H1 (cell line): ENCODE results near the gene SCO2. TPM values are rescaled to one million over a fixed set of nuclear protein-coding genes. Genes with fewer than 3 reads are reported as not detected.

Source experiments
- CTCF ChIA-PET: fragments of 300-600 bp; sonication (Branson Sonifier 250); formaldehyde crosslinking; loops from one replicate; lab custom pipeline; 2021; ENCODE audit not compliant: partially characterized antibody; lab: Charles Lee
- POLR2A ChIA-PET: fragments of 300-600 bp; sonication (Branson Sonifier 250); formaldehyde crosslinking; loops from one replicate; lab custom pipeline; 2021; ENCODE audit warnings: inconsistent platforms; ENCODE audit not compliant: partially characterized antibody; lab: Charles Lee
- DNase-seq, 2 experiments: peaks; one replicate each; pipeline versions ENCODE4 v3.0.0 to v3.0.0-alpha.2; 2010 to 2022; ENCODE audit warnings: low spot score in 2 of 2, low read depth in 1 of 2, mixed read lengths in 1 of 2
- FAIRE-seq: peaks from 2 replicates; lab custom pipeline; 2011; peaks lifted over from hg19 to GRCh38; lab: Jason Lieb, UNC
- H2AFZ ChIP-seq: 2 replicates; pipeline ENCODE4 v1.8.1; 2012; ENCODE audit warnings: low read length, inconsistent platforms
- H2AK5ac ChIP-seq: 2 replicates; pipeline ENCODE4 v1.6.1; 2013; ENCODE audit warnings: low read depth, low read length
- H2BK120ac ChIP-seq: replicated peaks from 2 replicates; pipeline ENCODE3; 2013; ENCODE audit warnings: low read depth, low read length, inconsistent platforms
- H2BK12ac ChIP-seq: 2 replicates; pipeline ENCODE4 v1.6.1; 2013; ENCODE audit warnings: low read depth, low read length
- H2BK15ac ChIP-seq: 2 replicates; pipeline ENCODE4 v1.6.1; 2013; ENCODE audit warnings: low read length
- H2BK20ac ChIP-seq: 2 replicates; pipeline ENCODE4 v1.6.1; 2013; ENCODE audit warnings: low read length
- H2BK5ac ChIP-seq: 2 replicates; pipeline ENCODE4 v1.6.1; 2013; ENCODE audit warnings: low read depth, low read length
- H3K14ac ChIP-seq: 2 replicates; pipeline ENCODE4 v1.6.1; 2013; ENCODE audit warnings: inconsistent platforms; ENCODE audit not compliant: insufficient read length
- H3K18ac ChIP-seq: 2 replicates; pipeline ENCODE4 v1.6.1; 2013; ENCODE audit warnings: low read length; ENCODE audit errors: extremely low read depth
- H3K23ac ChIP-seq: 2 replicates; pipeline ENCODE4 v1.6.1; 2013; ENCODE audit warnings: inconsistent platforms; ENCODE audit not compliant: insufficient read length
- H3K23me2 ChIP-seq: 2 replicates; pipeline ENCODE4 v1.6.1; 2013; ENCODE audit warnings: low read depth, low read length
- H3K27ac ChIP-seq: 2 replicates; pipeline ENCODE4 v1.6.1; 2011; ENCODE audit warnings: low read depth, low read length, inconsistent platforms
- H3K27me3 ChIP-seq, 4 experiments: replicated peaks in 1 of 4; 1 replicate in 1 of 4; 2 replicates in 3 of 4; pipeline versions ENCODE4 v1.6.1 to v1.8.1; 2011 to 2013; ENCODE audit warnings: low read length in 3 of 4, mild to moderate bottlenecking in 3 of 4, inconsistent platforms in 2 of 4, mixed read lengths in 2 of 4, moderate library complexity in 1 of 4; ENCODE audit not compliant: control insufficient read depth in 3 of 4, insufficient read depth in 3 of 4; ENCODE audit errors: extremely low read depth in 1 of 4
- H3K36me3 ChIP-seq, 4 experiments: 2 replicates each; pipeline versions ENCODE4 v1.6.1 to v1.8.1; 2011 to 2013; ENCODE audit warnings: mild to moderate bottlenecking in 4 of 4, low read length in 3 of 4, moderate library complexity in 2 of 4, control low read depth in 1 of 4, inconsistent platforms in 1 of 4; ENCODE audit not compliant: insufficient read depth in 4 of 4, control insufficient read depth in 2 of 4
- H3K4ac ChIP-seq: replicated peaks from 2 replicates; pipeline ENCODE3; 2013; ENCODE audit warnings: low read length, low read depth, mixed read lengths, inconsistent platforms; ENCODE audit not compliant: insufficient read length
- H3K4me1 ChIP-seq, 4 experiments: replicated peaks in 1 of 4; 1 replicate in 1 of 4; 2 replicates in 3 of 4; pipeline versions ENCODE4 v1.6.1 to v1.8.1; 2011 to 2013; ENCODE audit warnings: low read length in 3 of 4, inconsistent platforms in 2 of 4, mixed read lengths in 1 of 4; ENCODE audit not compliant: insufficient read depth in 4 of 4, control insufficient read depth in 3 of 4
- H3K4me2 ChIP-seq, 2 experiments: 2 replicates each; pipeline versions ENCODE4 v1.6.1 to v1.8.1; 2011 to 2013; ENCODE audit warnings: low read depth in 2 of 2, low read length in 2 of 2, control low read depth in 1 of 2, inconsistent platforms in 1 of 2, mild to moderate bottlenecking in 1 of 2; ENCODE audit not compliant: insufficient read depth in 1 of 2
- H3K4me3 ChIP-seq, 4 experiments: fragments of 200-600, 300-600 bp in 1 of 4; sonication (generic), shearing (Covaris generic), sonication (Bioruptor Twin) in 1 of 4; 2 replicates each; pipeline versions ENCODE4 v1.5.1 to v1.8.1; 2011 to 2016; ENCODE audit warnings: low read length in 4 of 4, low read depth in 3 of 4, control low read depth in 2 of 4, inconsistent platforms in 2 of 4, mild to moderate bottlenecking in 2 of 4, mixed read lengths in 1 of 4, moderate library complexity in 1 of 4; ENCODE audit not compliant: insufficient read depth in 2 of 4; ENCODE audit errors: extremely low read depth in 1 of 4
- H3K56ac ChIP-seq: replicated peaks from 2 replicates; pipeline ENCODE3; 2013; ENCODE audit warnings: low read depth, mild to moderate bottlenecking, mixed read lengths, low read length, inconsistent platforms; ENCODE audit not compliant: insufficient read length
- H3K79me1 ChIP-seq: 2 replicates; pipeline ENCODE4 v1.6.1; 2013; ENCODE audit warnings: low read depth, low read length, control low read depth
- H3K79me2 ChIP-seq, 2 experiments: 2 replicates each; pipeline versions ENCODE4 v1.6.1 to v1.8.1; 2012 to 2013; ENCODE audit warnings: low read length in 2 of 2, mild to moderate bottlenecking in 2 of 2, inconsistent platforms in 1 of 2; ENCODE audit not compliant: insufficient read depth in 2 of 2, control insufficient read depth in 1 of 2
- H3K9ac ChIP-seq, 4 experiments: replicated peaks in 1 of 4; 1 replicate in 1 of 4; 2 replicates in 3 of 4; pipeline versions ENCODE4 v1.6.1 to v1.8.1; 2011 to 2013; ENCODE audit warnings: low read depth in 3 of 4, low read length in 3 of 4, control low read depth in 2 of 4, mild to moderate bottlenecking in 2 of 4, moderate library complexity in 2 of 4, inconsistent platforms in 1 of 4; ENCODE audit errors: extremely low read depth in 1 of 4
- H3K9me3 ChIP-seq, 2 experiments: 2 replicates each; pipeline versions ENCODE4 v1.6.1 to v1.8.1; 2012 to 2013; ENCODE audit warnings: mild to moderate bottlenecking in 2 of 2, moderate library complexity in 2 of 2, control low read depth in 1 of 2, inconsistent platforms in 1 of 2, low read depth in 1 of 2, low read length in 1 of 2, mixed read lengths in 1 of 2; ENCODE audit not compliant: insufficient read depth in 2 of 2
- H4K20me1 ChIP-seq, 2 experiments: replicated peaks in 1 of 2; 2 replicates each; pipeline versions ENCODE3 to v1.8.1; 2011 to 2013; ENCODE audit warnings: inconsistent platforms in 2 of 2, low read length in 2 of 2, mild to moderate bottlenecking in 1 of 2; ENCODE audit not compliant: insufficient read depth in 2 of 2, control insufficient read depth in 1 of 2
- H4K5ac ChIP-seq: 2 replicates; pipeline ENCODE4 v1.6.1; 2013; ENCODE audit warnings: low read length, low read depth, mixed read lengths, inconsistent platforms; ENCODE audit not compliant: insufficient read length
- H4K8ac ChIP-seq: 2 replicates; pipeline ENCODE4 v1.8.0; 2013; ENCODE audit warnings: mild to moderate bottlenecking, moderate library complexity, low read length, inconsistent platforms; ENCODE audit not compliant: insufficient read depth; ENCODE audit errors: extremely low read depth
- H4K91ac ChIP-seq: replicated peaks from 2 replicates; pipeline ENCODE3; 2013; ENCODE audit warnings: low read length, mixed read lengths, inconsistent platforms; ENCODE audit not compliant: insufficient read length
- BRCA1 ChIP-seq: IDR thresholded peaks from 2 replicates; pipeline ENCODE4 v1.6.1; 2012; ENCODE audit warnings: low read depth, low read length, improper control_type of control experiment
- CBX5 ChIP-seq: fragments of 300-800, 300-1000 bp; sonication (generic); IDR thresholded peaks from 2 replicates; pipeline ENCODE4 v1.7.1; 2016; ENCODE audit warnings: antibody characterized with exemption, low read length, low read depth
- EZH2 ChIP-seq: fragments of 200-600 bp; sonication (generic); IDR thresholded peaks from 2 replicates; pipeline ENCODE4 v1.7.1; 2012; ENCODE audit warnings: low read depth, mild to moderate bottlenecking, moderate library complexity, low read length, inconsistent platforms; ENCODE audit not compliant: severe bottlenecking
- HDAC2 ChIP-seq, 2 experiments: fragments of 300-600 bp in 1 of 2; sonication (generic) in 1 of 2; IDR thresholded peaks; 2 replicates each; pipeline ENCODE4 v1.6.1; 2011 to 2012; ENCODE audit warnings: low read depth in 2 of 2, low read length in 2 of 2, mild to moderate bottlenecking in 2 of 2, moderate library complexity in 2 of 2, borderline replicate concordance in 1 of 2, inconsistent platforms in 1 of 2
- KDM1A ChIP-seq: fragments of 200-600, 300-600 bp; sonication (generic); IDR thresholded peaks from 2 replicates; pipeline ENCODE4 v1.7.1; 2016; ENCODE audit warnings: mild to moderate bottlenecking, low read length, borderline replicate concordance
- NRF1 ChIP-seq: IDR thresholded peaks from 2 replicates; pipeline ENCODE4 v1.6.1; 2011; ENCODE audit warnings: mild to moderate bottlenecking, low read depth, low read length, improper control_type of control experiment
- SIX5 ChIP-seq: IDR thresholded peaks from 2 replicates; pipeline ENCODE4 v1.6.1; 2011; ENCODE audit warnings: mild to moderate bottlenecking, low read depth, low read length
- TAF7 ChIP-seq: optimal IDR thresholded peaks from 2 replicates; pipeline ENCODE3; 2011; ENCODE audit warnings: low read depth, mild to moderate bottlenecking, inconsistent platforms, low read length, moderate library complexity, borderline replicate concordance
- YY1 ChIP-seq: IDR thresholded peaks from 2 replicates; pipeline ENCODE4 v1.6.1; 2011; ENCODE audit warnings: low read depth, mild to moderate bottlenecking, low read length
- WGBS, 2 experiments: shearing (Covaris generic) in 1 of 2; methylation state at CpG; one replicate each; pipeline versions ENCODE4 v1.1.6 to v1.1.7; 2013 to 2015; ENCODE audit warnings: low lambda C conversion rate in 2 of 2, mixed read lengths in 2 of 2, inconsistent platforms in 1 of 2, low coverage in 1 of 2, missing lambda C conversion rate in 1 of 2; ENCODE audit not compliant: insufficient replicate concordance in 2 of 2, insufficient coverage in 1 of 2, insufficient read length in 1 of 2; ENCODE audit errors: extremely low coverage in 1 of 2, missing lambda C conversion rate in 1 of 2; 5-methylcytosine and 5-hydroxymethylcytosine counted together
- polyA plus RNA-seq, 7 experiments: library from polyadenylated mRNA; depleted of rRNA in 3 of 7; stranded (reverse) in 5 of 7; unstranded in 2 of 7; fragments of >200 nt in 5 of 7; fragments of 200-250 nt in 2 of 7; gene quantifications; 1 replicate in 5 of 7; 2 replicates in 1 of 7; 4 replicates in 1 of 7; pipeline versions ENCODE4 v1.2.1 to v1.2.3, GENCODE V29; 2011 to 2013; ENCODE audit warnings: missing spikeins in 2 of 7, mixed read lengths in 2 of 7
- total RNA-seq: library from RNA; stranded (reverse); fragmentation: NEBNext Ultra II Directional; extraction: Animal tissue kit (Norgen Biotek cat#: 25700); gene quantifications from 2 replicates; pipeline ENCODE4 v1.2.1, GENCODE V29; 2021
- TF ChIP-seq, protein P1 (sequence below): IDR thresholded peaks from 2 replicates; pipeline ENCODE4 v1.6.1; 2012; ENCODE audit warnings: low read length, inconsistent platforms

SCO2 gene
- total and polyA plus RNA-seq, 2 of the 8 experiments (the other 6 are each of a cell fraction or from before 2014, with no cell fraction given): 2.0 TPM; not detected in 1

DNA sequence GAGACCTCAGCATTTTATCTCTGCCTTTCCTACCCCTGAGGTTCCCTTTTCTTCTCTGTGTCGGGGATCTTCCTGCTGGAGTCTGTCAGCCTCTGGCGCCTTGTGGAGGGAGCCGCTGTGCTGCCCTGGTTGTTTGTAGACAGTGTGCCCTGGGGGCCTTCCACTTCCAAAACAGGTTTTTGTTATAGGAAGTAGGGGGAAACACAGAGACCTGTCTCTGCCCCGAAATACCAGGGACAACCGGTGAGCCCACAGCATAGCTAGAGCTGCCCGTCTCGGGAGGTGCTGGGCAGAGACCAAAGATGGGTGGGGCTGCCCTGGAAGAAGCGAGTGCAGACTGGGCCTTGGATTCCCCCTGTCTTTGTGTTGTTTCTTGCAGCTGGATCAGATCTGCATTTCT is 9.3 kb downstream of the SCO2 start:
- ChIA-PET CTCF (interaction anchor here (0.6 kb wide), 1 partner anchor 52 kb away, joined by 3 read pairs; no protein-coding TSS in a partner anchor), POLR2A (interaction anchor here (1.1 kb wide), 1 partner anchor 8 kb away, joined by 3 read pairs; no protein-coding TSS in a partner anchor)
- H3K23me2 ChIP-seq: no peaks in the 10 kb centered on the region
- no peaks in the 10 kb centered on the region for H3K27me3 ChIP-seq
- no peak overlapping the region for H3K14ac ChIP-seq
- no peak overlapping the region for H3K56ac ChIP-seq
- no peak overlapping the region for H3K4ac ChIP-seq
- peaks cover 0 to 12% (median 7%) of the 10 kb centered on the region in 4 experiments; a peak in 5 of 8 replicates for H3K36me3 ChIP-seq
- no peak overlapping the region for H2BK12ac ChIP-seq
- H3K27ac ChIP-seq: no peak overlapping the region
- no peaks in the 10 kb centered on the region for H3K9me3 ChIP-seq
- H4K20me1 ChIP-seq: peaks cover 9 to 19% of the 10 kb centered on the region in 2 experiments
- H2AFZ ChIP-seq: no peak overlapping the region
- no peaks in the 10 kb centered on the region for H3K4me1 ChIP-seq
- peaks cover 10 to 31% of the 10 kb centered on the region in 2 experiments for H3K79me2 ChIP-seq
- H3K4me3 ChIP-seq: no peak overlapping the region
- H3K18ac ChIP-seq: no peak overlapping the region
- 92% methylated on average over 8 of the region's 8 CpGs; no CpG with 5 or more reads in 1 of the 2 experiments for WGBS, 2 experiments
- no peak overlapping the region for H2BK20ac ChIP-seq
- H2BK120ac ChIP-seq: no peak overlapping the region
- no peak overlapping the region for H3K4me2 ChIP-seq
- H3K79me1 ChIP-seq: peaks cover 14% of the 10 kb centered on the region; the same call in 1 of the 2 replicates
- no peak overlapping the region for H3K23ac ChIP-seq
- H3K9ac ChIP-seq: no peak overlapping the region
- H2AK5ac ChIP-seq: no peak overlapping the region
- H2BK5ac ChIP-seq: no peak overlapping the region
- no peak overlapping the region for H4K5ac ChIP-seq
- no peak for DNase-seq
- TF ChIP-seq NRF1 (no peak), BRCA1 (no peak), TAF7 (no peak), CBX5 (no peak), HDAC2 (IDR thresholded peaks at IDR 0.05; ENCODE audit: borderline replicate concordance in 1 of 2, low read depth in 2 of 2, low read length in 2 of 2) (no peak), EZH2 (no peak), YY1 (no peak), KDM1A (no peak), SIX5 (no peak)
- TF ChIP-seq, protein P1, sequence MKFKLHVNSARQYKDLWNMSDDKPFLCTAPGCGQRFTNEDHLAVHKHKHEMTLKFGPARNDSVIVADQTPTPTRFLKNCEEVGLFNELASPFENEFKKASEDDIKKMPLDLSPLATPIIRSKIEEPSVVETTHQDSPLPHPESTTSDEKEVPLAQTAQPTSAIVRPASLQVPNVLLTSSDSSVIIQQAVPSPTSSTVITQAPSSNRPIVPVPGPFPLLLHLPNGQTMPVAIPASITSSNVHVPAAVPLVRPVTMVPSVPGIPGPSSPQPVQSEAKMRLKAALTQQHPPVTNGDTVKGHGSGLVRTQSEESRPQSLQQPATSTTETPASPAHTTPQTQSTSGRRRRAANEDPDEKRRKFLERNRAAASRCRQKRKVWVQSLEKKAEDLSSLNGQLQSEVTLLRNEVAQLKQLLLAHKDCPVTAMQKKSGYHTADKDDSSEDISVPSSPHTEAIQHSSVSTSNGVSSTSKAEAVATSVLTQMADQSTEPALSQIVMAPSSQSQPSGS: no peak
- no peak for FAIRE-seq
- H2BK15ac ChIP-seq: no peak overlapping the region
- no peak overlapping the region for H4K91ac ChIP-seq
- H4K8ac ChIP-seq: no peak overlapping the region
